GM18907 (cell line): ENCODE measurements around the gene DMD.

Experiments used
- ATAC-seq: cut with Tn5 transposase; IDR thresholded peaks from one replicate; pipeline ENCODE4 v1.9.1; 2021; ENCODE audit warnings: mild to moderate bottlenecking, moderate library complexity; ENCODE audit not compliant: unreplicated experiment

DMD gene

GRCh38 chrX:31894152-31894551 lies 1317.2 kb downstream of the DMD start:
- no peak for ATAC-seq

GRCh38 chrX:31893525-31893924 lies 1317.8 kb downstream of the DMD start:
- ATAC-seq, result no peak

- no peak for ATAC-seq
Observed at GRCh38 chrX:31889088-31889487, 1322.3 kb downstream of the DMD start.

- no peak for ATAC-seq
Observed at GRCh38 chrX:31884535-31884934, 1326.8 kb downstream of the DMD start.

GRCh38 chrX:31872007-31872406 lies 1339.3 kb downstream of the DMD start:
- no peak for ATAC-seq

GRCh38 chrX:31870267-31870666 lies 1341.1 kb downstream of the DMD start:
- ATAC-seq, result no peak

- ATAC-seq, result no peak
Observed at GRCh38 chrX:31860686-31861085, 1350.7 kb downstream of the DMD start.

GRCh38 chrX:31858915-31859314 lies 1352.4 kb downstream of the DMD start:
- ATAC-seq, result no peak

- no peak for ATAC-seq
Observed at GRCh38 chrX:31854716-31855115, 1356.6 kb downstream of the DMD start.

GRCh38 chrX:31851761-31852160 lies 1359.6 kb downstream of the DMD start:
- no peak for ATAC-seq

GRCh38 chrX:31847773-31848172 lies 1363.6 kb downstream of the DMD start:
- ATAC-seq, result no peak

GRCh38 chrX:31845003-31845402 lies 1366.3 kb downstream of the DMD start:
- ATAC-seq, result no peak

GRCh38 chrX:31838617-31839016 lies 1372.7 kb downstream of the DMD start:
- no peak for ATAC-seq

GRCh38 chrX:31837445-31838049 lies 1373.8 kb downstream of the DMD start:
- ATAC-seq, result no peak

- no peak for ATAC-seq
Observed at GRCh38 chrX:31836479-31836878, 1374.9 kb downstream of the DMD start.

- ATAC-seq, result no peak
Observed at GRCh38 chrX:31832263-31832662, 1379.1 kb downstream of the DMD start.

GRCh38 chrX:31820430-31821210 lies 1390.7 kb downstream of the DMD start:
- no peak for ATAC-seq

- no peak for ATAC-seq
Observed at GRCh38 chrX:31819455-31819854, 1391.9 kb downstream of the DMD start.

- ATAC-seq, result no peak
Observed at GRCh38 chrX:31811106-31811505, 1400.2 kb downstream of the DMD start.

GRCh38 chrX:31808357-31808756 lies 1403.0 kb downstream of the DMD start:
- no peak for ATAC-seq

GRCh38 chrX:31807165-31807564 lies 1404.2 kb downstream of the DMD start:
- ATAC-seq, result no peak

GRCh38 chrX:31805781-31806180 lies 1405.6 kb downstream of the DMD start:
- ATAC-seq, result no peak

GRCh38 chrX:31800219-31800618 lies 1411.1 kb downstream of the DMD start:
- no peak for ATAC-seq
